GM12878 (cell line): Measurements from ENCODE around the gene FAM167B. TPM values are rescaled to one million over a fixed set of nuclear protein-coding genes. Genes with fewer than 3 reads are reported as not detected.

Experiments
- ATF2 ChIP-seq: IDR thresholded peaks from 2 replicates; pipeline ENCODE4 v1.6.1; 2012; ENCODE audit warnings: low read length, inconsistent platforms
- BMI1 ChIP-seq: fragments of 450-650 bp; IDR thresholded peaks from 2 replicates; pipeline ENCODE4 v1.6.1; 2016; ENCODE audit warnings: mild to moderate bottlenecking, moderate library complexity, borderline replicate concordance
- CHD2 ChIP-seq: IDR thresholded peaks from 2 replicates; pipeline ENCODE4 v1.6.1; 2011; ENCODE audit warnings: low read depth, low read length, improper control_type of control experiment, borderline replicate concordance
- E2F4 ChIP-seq: IDR thresholded peaks from 2 replicates; pipeline ENCODE4 v1.6.1; 2012; ENCODE audit warnings: low read depth, low read length, improper control_type of control experiment
- EED ChIP-seq: sonication (generic); IDR thresholded peaks from 2 replicates; pipeline ENCODE4 v1.6.1; 2016; ENCODE audit warnings: antibody characterized with exemption, low read depth
- ETV6 ChIP-seq, 2 experiments: fragments of 450-650 bp in 1 of 2; IDR thresholded peaks in 1 of 2; conservative IDR thresholded peaks in 1 of 2; 2 replicates each; pipeline ENCODE4 v1.6.1; 2014; ENCODE audit warnings: antibody characterized with exemption in 1 of 2, borderline replicate concordance in 1 of 2, low read depth in 1 of 2, mild to moderate bottlenecking in 1 of 2, moderate library complexity in 1 of 2
- FOXM1 ChIP-seq: IDR thresholded peaks from 2 replicates; pipeline ENCODE4 v1.6.1; 2012; ENCODE audit warnings: low read depth, mild to moderate bottlenecking, inconsistent platforms, low read length, moderate library complexity
- LARP7 ChIP-seq: fragments of 450-650 bp; IDR thresholded peaks from 2 replicates; pipeline ENCODE4 v1.6.1; 2017; ENCODE audit warnings: mild to moderate bottlenecking
- MEF2A ChIP-seq: IDR thresholded peaks from 2 replicates; pipeline ENCODE4 v1.6.1; 2011; ENCODE audit warnings: low read depth, mild to moderate bottlenecking, low read length, moderate library complexity; ENCODE audit not compliant: insufficient read depth
- MEF2B ChIP-seq: fragments of 450-650 bp; IDR thresholded peaks from 2 replicates; pipeline ENCODE4 v1.6.1; 2018; ENCODE audit warnings: mild to moderate bottlenecking, moderate library complexity; ENCODE audit not compliant: partially characterized antibody, poor library complexity, severe bottlenecking
- NBN ChIP-seq: fragments of 450-650 bp; IDR thresholded peaks from 2 replicates; pipeline ENCODE4 v1.6.1; 2016
- NFXL1 ChIP-seq: fragments of 450-650 bp; IDR thresholded peaks from 2 replicates; pipeline ENCODE4 v1.6.1; 2017; ENCODE audit warnings: antibody characterized with exemption, mild to moderate bottlenecking, borderline replicate concordance
- NFYB ChIP-seq: IDR thresholded peaks from 2 replicates; pipeline ENCODE4 v1.6.1; 2011; ENCODE audit warnings: low read depth, mild to moderate bottlenecking, low read length, improper control_type of control experiment, moderate library complexity; ENCODE audit not compliant: insufficient read depth
- NKRF ChIP-seq: fragments of 450-650 bp; conservative IDR thresholded peaks from 2 replicates; pipeline ENCODE4 v1.6.1; 2017; ENCODE audit warnings: mild to moderate bottlenecking, moderate library complexity
- POLR2AphosphoS5 ChIP-seq: IDR thresholded peaks from 2 replicates; pipeline ENCODE4 v1.6.1; 2011; ENCODE audit warnings: mild to moderate bottlenecking, low read length, inconsistent platforms
- RELA ChIP-seq: fragments of 450-650 bp; IDR thresholded peaks from 2 replicates; pipeline ENCODE4 v1.8.0; 2014; ENCODE audit warnings: borderline replicate concordance; ENCODE audit not compliant: partially characterized antibody
- RFX5 ChIP-seq: IDR thresholded peaks from 2 replicates; pipeline ENCODE4 v1.6.1; 2011; ENCODE audit warnings: low read depth, low read length, improper control_type of control experiment
- SP1 ChIP-seq: IDR thresholded peaks from one replicate; pipeline ENCODE4 v1.6.1; 2011; ENCODE audit warnings: low read depth, low read length
- SPI1 ChIP-seq: IDR thresholded peaks from 2 replicates; pipeline ENCODE4 v1.6.1; 2011; ENCODE audit warnings: low read depth, mild to moderate bottlenecking, low read length, moderate library complexity, borderline replicate concordance; ENCODE audit not compliant: insufficient read depth
- SREBF1 ChIP-seq: IDR thresholded peaks from 2 replicates; pipeline ENCODE4 v1.6.1; 2012; ENCODE audit warnings: mild to moderate bottlenecking, low read length
- SREBF2 ChIP-seq: IDR thresholded peaks from 2 replicates; pipeline ENCODE4 v1.6.1; 2012; ENCODE audit warnings: mild to moderate bottlenecking, low read length
- SRF ChIP-seq, 2 experiments: IDR thresholded peaks; 2 replicates each; pipeline ENCODE4 v1.6.1; 2011; ENCODE audit warnings: low read depth in 2 of 2, low read length in 2 of 2, mild to moderate bottlenecking in 1 of 2, moderate library complexity in 1 of 2
- TCF7 ChIP-seq: IDR thresholded peaks from 2 replicates; pipeline ENCODE4 v1.6.1; 2014; ENCODE audit warnings: antibody characterized with exemption, borderline replicate concordance
- YY1 ChIP-seq: IDR thresholded peaks from 2 replicates; pipeline ENCODE4 v1.6.1; 2011; ENCODE audit warnings: low read depth, mild to moderate bottlenecking, low read length
- ZNF274 ChIP-seq: IDR thresholded peaks from one replicate; pipeline ENCODE4 v1.8.0; 2011; ENCODE audit not compliant: insufficient read length, insufficient read depth
- polyA plus RNA-seq, 11 experiments: library from polyadenylated mRNA; depleted of rRNA in 4 of 11; unstranded in 6 of 11; stranded (reverse) in 5 of 11; fragments of >200 nt; fragmentation: Nextera tagmentation in 4 of 11; fragmentation: Illumina TruSeq in 1 of 11; extraction: Ambion mirVana in 4 of 11; extraction: Trizol in 1 of 11; gene quantifications; 1 replicate in 1 of 11; 2 replicates in 10 of 11; pipeline versions ENCODE4 v1.2.1 to v1.2.3, GENCODE V29; 2011 to 2016; ENCODE audit warnings: inconsistent platforms in 2 of 11, missing spikeins in 2 of 11, low read depth in 1 of 11
- total RNA-seq, 4 experiments: library from RNA; depleted of rRNA in 3 of 4; stranded (reverse); fragments of >200 nt in 3 of 4; fragmentation: Illumina TruSeq in 1 of 4; extraction: Trizol in 1 of 4; gene quantifications; 2 replicates each; pipeline versions ENCODE4 v1.2.1 to v1.2.3, GENCODE V29; 2013 to 2021

The FAM167B gene
- total and polyA plus RNA-seq, 10 of the 15 experiments (the other 5 are each of a cell fraction or from before 2014, with no cell fraction given), result 0.07 to 1.2 (median 0.36) TPM; not detected in 2

DNA sequence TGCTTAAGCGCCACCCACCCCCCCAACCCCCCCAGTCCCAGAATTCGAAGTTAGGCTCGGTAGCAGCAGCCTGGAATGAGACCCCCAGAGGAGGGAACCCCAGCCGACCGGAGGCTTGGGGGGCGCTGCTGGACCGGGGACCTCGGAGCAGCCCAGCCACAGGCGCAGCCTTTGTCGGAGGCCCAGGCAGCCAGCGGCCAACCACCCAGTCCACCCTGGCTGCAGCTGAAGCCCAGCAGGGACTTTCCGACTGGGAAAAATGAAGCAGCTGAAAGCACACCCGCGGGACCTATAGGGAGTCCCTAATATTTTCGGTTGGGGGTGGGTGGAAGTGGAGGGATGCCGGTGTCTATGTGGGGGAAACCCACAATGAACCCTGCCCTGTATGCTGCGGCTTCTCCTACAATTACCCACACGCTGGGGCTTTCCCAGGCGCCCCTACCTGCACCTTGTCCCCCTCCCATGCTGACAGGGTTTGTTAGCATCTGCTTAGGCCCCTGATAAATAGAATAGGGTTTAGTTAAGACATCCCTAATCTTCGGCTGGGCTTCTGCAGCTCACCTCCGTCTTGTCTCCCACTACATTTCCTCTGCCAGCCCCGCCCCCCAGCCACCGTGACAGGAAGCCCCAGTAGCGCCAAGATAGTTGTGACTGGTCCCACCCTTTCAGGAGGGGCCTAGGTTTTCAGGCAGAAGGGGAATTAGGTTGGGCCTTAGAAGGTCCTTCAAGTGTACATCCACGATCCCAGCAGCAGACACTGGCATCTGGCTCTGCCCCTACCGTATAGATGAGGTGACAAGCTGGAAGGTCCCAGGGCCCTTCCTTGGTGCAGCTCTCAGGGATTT, 45.8 kb upstream of the FAM167B start (continued):
- TF ChIP-seq FOXM1, result 0 out of 2 replicates have a peak, but pooled peaks have one; percentile 59
- TF ChIP-seq NKRF, result peak; percentile 58; the same call in 1 of the 2 replicates
- TF ChIP-seq ATF2, result no peak; the same call in 1 of the 2 replicates
- TF ChIP-seq RELA, result peak; percentile 94
- TF ChIP-seq YY1, result peak; percentile 46; the same call in 1 of the 2 replicates
- TF ChIP-seq ETV6 (conservative IDR thresholded peaks at IDR 0.05 in 1 of 2, IDR thresholded peaks at IDR 0.05 in 1 of 2; ENCODE audit: borderline replicate concordance in 1 of 2, low read depth in 1 of 2), result no peak
- TF ChIP-seq SP1, result peak; percentile 17
- TF ChIP-seq SPI1, result no peak
- no peak for TF ChIP-seq MEF2A
- peak; percentile 47; the same call in 1 of the 2 replicates for TF ChIP-seq POLR2AphosphoS5
- no peak for TF ChIP-seq BMI1
- no peak for TF ChIP-seq RFX5
- peak; percentile 20 for TF ChIP-seq MEF2B
- no peak for TF ChIP-seq E2F4
- no peak for TF ChIP-seq SRF (IDR thresholded peaks at IDR 0.05; ENCODE audit: low read depth in 2 of 2, low read length in 2 of 2)
- peak; percentile 91 for TF ChIP-seq EED
- TF ChIP-seq CHD2, result peak; percentile 18; the same call in 1 of the 2 replicates
- TF ChIP-seq SREBF2, result no peak
- TF ChIP-seq NFYB, result no peak
- no peak for TF ChIP-seq NFXL1
- TF ChIP-seq LARP7, result no peak; the same call in 1 of the 2 replicates
- TF ChIP-seq ZNF274, result no peak
- TF ChIP-seq TCF7, result no peak
- TF ChIP-seq NBN, result 0 out of 2 replicates have a peak, but pooled peaks have one; percentile 26
- TF ChIP-seq SREBF1, result no peak
